IMR-90 (cell line): ENCODE measurements around the gene TP73. TPM values are rescaled to one million over a fixed set of nuclear protein-coding genes. Genes with fewer than 3 reads are reported as not detected.

ENCODE experiments used
- ATAC-seq: fragments of 200-7000 bp; cut with Tn5 transposase; 2 replicates; pipeline ENCODE4 v1.9.1; 2020; ENCODE audit warnings: low read depth, mild to moderate bottlenecking, moderate library complexity
- BruUV-seq: library from RNA; stranded (reverse); fragments of 400-500 nt; replicated peaks from 2 replicates; lab custom pipeline; 2021; lab: Mats Ljungman, UMichigan
- CTCF ChIA-PET: fragments of 300-600 bp; formaldehyde crosslinking; extraction: SDS; loops from one replicate; lab custom pipeline; 2021; ENCODE audit warnings: antibody characterized with exemption; lab: Yijun Ruan, JAX
- POLR2A ChIA-PET: fragments of 300-600 bp; sonication (Branson Sonifier 250); formaldehyde crosslinking; loops from one replicate; lab custom pipeline; 2022; ENCODE audit warnings: antibody characterized with exemption; ENCODE audit not compliant: unreplicated experiment; lab: Charles Lee
- DNase-seq: peaks from one replicate; pipeline ENCODE4 v3.0.0; 2013
- H2AFZ ChIP-seq: replicated peaks from 2 replicates; pipeline ENCODE3; 2013; ENCODE audit warnings: low read length, mild to moderate bottlenecking; ENCODE audit not compliant: poor library complexity
- H2AK5ac ChIP-seq: 2 replicates; pipeline ENCODE4 v1.6.1; 2013; ENCODE audit warnings: low read depth, low read length, inconsistent platforms
- H2AK9ac ChIP-seq: replicated peaks from 2 replicates; pipeline ENCODE3; 2013; ENCODE audit warnings: mild to moderate bottlenecking, low read depth, low read length, moderate library complexity; ENCODE audit not compliant: poor library complexity
- H2BK120ac ChIP-seq: 2 replicates; pipeline ENCODE4 v1.6.1; 2013; ENCODE audit warnings: low read depth, low read length, inconsistent platforms
- H2BK15ac ChIP-seq: 3 replicates; pipeline ENCODE4 v1.6.1; 2013; ENCODE audit warnings: low read depth, low read length, inconsistent platforms
- H2BK20ac ChIP-seq: 2 replicates; pipeline ENCODE4 v1.6.1; 2013; ENCODE audit warnings: low read depth, mild to moderate bottlenecking, inconsistent platforms, low read length, moderate library complexity
- H2BK5ac ChIP-seq: 2 replicates; pipeline ENCODE4 v1.6.1; 2013; ENCODE audit warnings: mild to moderate bottlenecking, low read depth, low read length, inconsistent platforms; ENCODE audit not compliant: poor library complexity, severe bottlenecking
- H3K14ac ChIP-seq: replicated peaks from 2 replicates; pipeline ENCODE4 v1.6.1; 2013; ENCODE audit warnings: low read depth, low read length, inconsistent platforms
- H3K18ac ChIP-seq: 2 replicates; pipeline ENCODE4 v1.6.1; 2013; ENCODE audit warnings: low read depth, low read length, control low read depth
- H3K23ac ChIP-seq: 2 replicates; pipeline ENCODE4 v1.6.1; 2013; ENCODE audit warnings: low read depth, low read length, inconsistent platforms
- H3K27ac ChIP-seq: 2 replicates; pipeline ENCODE4 v1.5.1; 2013; ENCODE audit warnings: mild to moderate bottlenecking, control low read depth, low read length; ENCODE audit not compliant: insufficient read depth
- H3K27me3 ChIP-seq: 2 replicates; pipeline ENCODE4 v1.6.1; 2013; ENCODE audit warnings: low read length; ENCODE audit not compliant: control insufficient read depth, insufficient read depth
- H3K36me3 ChIP-seq: 2 replicates; pipeline ENCODE4 v1.6.1; 2013; ENCODE audit warnings: low read length, mixed read lengths; ENCODE audit not compliant: control insufficient read depth, insufficient read depth
- H3K4ac ChIP-seq: 2 replicates; pipeline ENCODE4 v1.6.1; 2013; ENCODE audit warnings: low read depth, low read length, inconsistent platforms
- H3K4me1 ChIP-seq: 2 replicates; pipeline ENCODE4 v1.6.1; 2013; ENCODE audit warnings: low read length, mixed read lengths; ENCODE audit not compliant: control insufficient read depth, insufficient read depth
- H3K4me2 ChIP-seq: 2 replicates; pipeline ENCODE4 v1.6.1; 2013; ENCODE audit warnings: low read depth, mild to moderate bottlenecking, control low read depth, low read length, moderate library complexity
- H3K4me3 ChIP-seq: 2 replicates; pipeline ENCODE4 v1.5.1; 2013; ENCODE audit warnings: low read depth, mild to moderate bottlenecking, control low read depth, low read length, moderate library complexity; ENCODE audit not compliant: insufficient read depth
- H3K56ac ChIP-seq: 2 replicates; pipeline ENCODE4 v1.6.1; 2013; ENCODE audit warnings: low read length, inconsistent platforms; ENCODE audit not compliant: insufficient read depth; ENCODE audit errors: extremely low read depth
- H3K79me1 ChIP-seq, 2 experiments: 2 replicates each; pipeline ENCODE4 v1.6.1; 2013; ENCODE audit warnings: low read length in 2 of 2, inconsistent platforms in 1 of 2, low read depth in 1 of 2
- H3K9ac ChIP-seq: 2 replicates; pipeline ENCODE4 v1.6.1; 2013; ENCODE audit warnings: low read depth, low read length, control low read depth
- H3K9me1 ChIP-seq: 2 replicates; pipeline ENCODE4 v1.6.1; 2013; ENCODE audit warnings: low read length, inconsistent platforms; ENCODE audit not compliant: insufficient read depth
- H3K9me3 ChIP-seq: 2 replicates; pipeline ENCODE4 v1.6.1; 2013; ENCODE audit warnings: low read length; ENCODE audit not compliant: control insufficient read depth, insufficient read depth
- H4K20me1 ChIP-seq: 2 replicates; pipeline ENCODE4 v1.6.1; 2013; ENCODE audit warnings: low read length, inconsistent platforms; ENCODE audit not compliant: insufficient read depth
- H4K5ac ChIP-seq: 2 replicates; pipeline ENCODE4 v1.6.1; 2013; ENCODE audit warnings: mild to moderate bottlenecking, low read depth, low read length, control low read depth
- H4K8ac ChIP-seq, 2 experiments: 2 replicates each; pipeline ENCODE4 v1.6.1; 2013; ENCODE audit warnings: low read depth in 2 of 2, low read length in 2 of 2, control low read depth in 1 of 2, inconsistent platforms in 1 of 2
- H4K91ac ChIP-seq: 2 replicates; pipeline ENCODE4 v1.6.1; 2013; ENCODE audit warnings: low read depth, low read length, inconsistent platforms; ENCODE audit not compliant: insufficient read depth
- BHLHE40 ChIP-seq: fragments of 150-350 bp; IDR thresholded peaks from 2 replicates; pipeline ENCODE4 v1.6.1; 2016; ENCODE audit warnings: mild to moderate bottlenecking, low read depth, low read length
- CEBPB ChIP-seq: IDR thresholded peaks from 2 replicates; pipeline ENCODE4 v1.6.1; 2012; ENCODE audit warnings: low read depth, low read length, improper control_type of control experiment
- CHD1 ChIP-seq: IDR thresholded peaks from 2 replicates; pipeline ENCODE4 v1.6.1; 2012; ENCODE audit warnings: low read depth, low read length, improper control_type of control experiment
- CTCF ChIP-seq: conservative IDR thresholded peaks from 2 replicates; pipeline ENCODE4 v1.5.1; 2012; ENCODE audit warnings: mild to moderate bottlenecking, low read depth, low read length, improper control_type of control experiment
- ELK1 ChIP-seq: fragments of 150-350 bp; IDR thresholded peaks from 2 replicates; pipeline ENCODE4 v1.6.1; 2016; ENCODE audit warnings: low read depth, mild to moderate bottlenecking, low read length, moderate library complexity, borderline replicate concordance
- FOS ChIP-seq: fragments of 150-350 bp; IDR thresholded peaks from 2 replicates; pipeline ENCODE4 v1.6.1; 2016; ENCODE audit warnings: low read depth, low read length
- MAFK ChIP-seq: IDR thresholded peaks from 2 replicates; pipeline ENCODE4 v1.6.1; 2012; ENCODE audit warnings: low read depth, low read length, improper control_type of control experiment
- MAZ ChIP-seq: IDR thresholded peaks from 2 replicates; pipeline ENCODE4 v1.6.1; 2012; ENCODE audit warnings: low read depth, mild to moderate bottlenecking, low read length, improper control_type of control experiment, moderate library complexity, borderline replicate concordance
- NFE2L2 ChIP-seq: fragments of 150-350 bp; IDR thresholded peaks from 2 replicates; pipeline ENCODE4 v1.6.1; 2016; ENCODE audit warnings: low read depth, mild to moderate bottlenecking, low read length
- RAD21 ChIP-seq: IDR thresholded peaks from 2 replicates; pipeline ENCODE4 v1.6.1; 2012; ENCODE audit warnings: low read length, improper control_type of control experiment
- RCOR1 ChIP-seq: IDR thresholded peaks from 2 replicates; pipeline ENCODE4 v1.6.1; 2012; ENCODE audit warnings: mild to moderate bottlenecking, low read length, improper control_type of control experiment; ENCODE audit not compliant: insufficient replicate concordance
- RFX5 ChIP-seq: IDR thresholded peaks from 2 replicates; pipeline ENCODE4 v1.8.0; 2012; ENCODE audit warnings: low read depth, mild to moderate bottlenecking, low read length, moderate library complexity
- SMC3 ChIP-seq: fragments of 150-350 bp; IDR thresholded peaks from 2 replicates; pipeline ENCODE4 v1.6.1; 2016; ENCODE audit warnings: low read depth, mild to moderate bottlenecking, antibody characterized with exemption, low read length, moderate library complexity
- WGBS, 2 experiments: methylation state at CpG; one replicate each; pipeline versions ENCODE4 v1.1.5 to v1.1.7; 2013; ENCODE audit warnings: missing lambda C conversion rate in 2 of 2; ENCODE audit not compliant: insufficient read length in 1 of 2; ENCODE audit errors: extremely low coverage in 2 of 2; 5-methylcytosine and 5-hydroxymethylcytosine counted together
- dilution Hi-C: fragments of 300-500 bp; cut with HindIII; formaldehyde crosslinking; loops from one replicate; pipeline ENCODE4 v1.14.3; 2018; ENCODE audit warnings: low sequenced_read_pairs; ENCODE audit not compliant: unreplicated experiment
- in situ Hi-C: fragments of 300-500 bp; cut with MboI; formaldehyde crosslinking; loops from 3 replicates; pipeline ENCODE4 v1.14.3; 2019; ENCODE audit warnings: low sequenced_read_pairs, inconsistent platforms, mixed read lengths
- intact Hi-C: fragments of 100-400 bp; cut with micrococcal nuclease; formaldehyde crosslinking; loops from 2 replicates; pipeline ENCODE4 v1.10.0; 2022
- polyA plus RNA-seq, 3 experiments: library from polyadenylated mRNA; depleted of rRNA; stranded (reverse); fragments of >200 nt; gene quantifications; 2 replicates each; pipeline ENCODE4 v1.2.3, GENCODE V29; 2012; ENCODE audit warnings: low replicate concordance in 1 of 3
- total RNA-seq: library from RNA; depleted of rRNA; stranded (reverse); fragments of >200 nt; gene quantifications from 2 replicates; pipeline ENCODE4 v1.2.3, GENCODE V29; 2012
- TF ChIP-seq, protein P1 (sequence below): fragments of 150-350 bp; IDR thresholded peaks from 2 replicates; pipeline ENCODE4 v1.6.1; 2017; ENCODE audit warnings: mild to moderate bottlenecking, antibody characterized with exemption, low read length, low read depth

The TP73 gene
- total and polyA plus RNA-seq, 2 of the 4 experiments (the other 2 are of a cell fraction), result not detected

DNA sequence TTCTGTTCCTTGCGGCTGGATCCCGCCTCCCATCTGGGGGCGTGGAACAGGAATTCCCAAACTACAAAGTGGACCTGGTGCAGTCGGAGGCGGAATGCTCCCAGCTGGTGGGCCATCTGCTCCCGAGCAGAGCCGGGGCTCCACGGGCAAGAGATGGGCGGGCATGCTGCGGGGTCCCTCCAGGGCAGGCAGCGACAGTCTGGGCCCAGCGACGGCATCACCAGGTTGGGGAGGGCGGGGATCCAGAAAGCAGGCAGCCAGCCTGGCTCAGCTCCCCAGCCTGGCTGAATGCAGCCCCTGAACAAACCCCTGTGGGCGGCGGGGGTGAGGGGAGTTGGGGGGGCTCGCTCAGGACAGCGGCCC is 44.6 kb upstream of the TP73 start (continued):
- TF ChIP-seq MAZ, result no peak
- TF ChIP-seq FOS, result no peak
- no peak for TF ChIP-seq SMC3
- TF ChIP-seq RAD21, result no peak

DNA sequence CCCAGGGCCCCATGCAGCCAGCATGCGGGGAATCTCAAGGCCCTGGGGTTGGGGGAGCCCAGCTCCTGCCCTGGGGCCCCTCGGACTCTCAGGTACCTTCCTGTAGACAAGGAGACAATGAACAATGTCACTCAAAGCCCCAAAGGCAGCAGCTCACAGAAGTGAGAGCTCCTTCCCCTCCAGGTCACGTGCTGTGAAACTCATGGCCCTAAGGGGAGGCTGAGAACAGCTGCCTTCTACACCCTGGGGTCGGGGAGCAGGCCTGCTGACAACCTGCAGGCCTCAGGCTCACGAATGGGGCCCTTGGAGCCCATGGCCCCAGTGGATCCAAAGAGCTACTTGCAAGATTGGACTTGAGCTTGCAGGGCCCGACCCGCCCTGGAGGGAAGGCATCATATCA is 44.2 kb upstream of the TP73 start:
- H3K27me3 ChIP-seq, result peaks cover 31% of the 10 kb centered on the region; the same call in 1 of the 2 replicates
- H3K27ac ChIP-seq, result no peak overlapping the region
- no peak overlapping the region for H3K4me2 ChIP-seq
- no peak overlapping the region for H3K9ac ChIP-seq
- no peaks in the 10 kb centered on the region for H4K20me1 ChIP-seq
- no peak overlapping the region for H2AK5ac ChIP-seq
- H3K23ac ChIP-seq, result no peak overlapping the region
- H3K9me3 ChIP-seq, result no peaks in the 10 kb centered on the region
- no peak overlapping the region for H2AFZ ChIP-seq
- H4K8ac ChIP-seq, result no peak overlapping the region
- no peak overlapping the region for H4K5ac ChIP-seq
- ChIA-PET POLR2A (no interaction called here), CTCF (interaction anchor here (1.3 kb wide), 1 partner anchor 11 kb away, joined by 4 read pairs; no protein-coding TSS in a partner anchor)
- no peaks in the 10 kb centered on the region for H3K36me3 ChIP-seq
- H3K56ac ChIP-seq, result no peak overlapping the region
- H3K79me1 ChIP-seq, result no peaks in the 10 kb centered on the region
- H3K14ac ChIP-seq, result no peak overlapping the region
- no peak for DNase-seq
- dilution Hi-C loops (no loop called here), intact Hi-C loops (no loop called here), in situ Hi-C loops (no loop called here)
- no peak for ATAC-seq
- H2BK120ac ChIP-seq, result no peak overlapping the region
- no peak overlapping the region for H2AK9ac ChIP-seq
- H3K4me1 ChIP-seq, result peaks cover 9% of the 10 kb centered on the region
- H3K18ac ChIP-seq, result no peak overlapping the region
- no TSS peak for BruUV-seq
- WGBS, 2 experiments, result 81% methylated on average over 3 of the region's 7 CpGs; no CpG with 5 or more reads in 1 of the 2 experiments
- H2BK20ac ChIP-seq, result no peak overlapping the region
- no peaks in the 10 kb centered on the region; the same call in 1 of the 2 replicates for H3K9me1 ChIP-seq
- H2BK15ac ChIP-seq, result no peak overlapping the region
- no peak overlapping the region for H2BK5ac ChIP-seq
- H4K91ac ChIP-seq, result no peak overlapping the region
- H3K4ac ChIP-seq, result no peak overlapping the region
- H3K4me3 ChIP-seq, result no peak overlapping the region
- no peak for TF ChIP-seq CHD1
- no peak for TF ChIP-seq ELK1
- TF ChIP-seq MAZ, result no peak
- TF ChIP-seq SMC3, result no peak
- TF ChIP-seq RCOR1, result no peak
- TF ChIP-seq NFE2L2, result no peak
- TF ChIP-seq FOS, result no peak
- TF ChIP-seq BHLHE40, result no peak
- no peak for TF ChIP-seq MAFK
- TF ChIP-seq RFX5, result no peak
- no peak for TF ChIP-seq CEBPB
- no peak for TF ChIP-seq CTCF
- TF ChIP-seq, protein P1, sequence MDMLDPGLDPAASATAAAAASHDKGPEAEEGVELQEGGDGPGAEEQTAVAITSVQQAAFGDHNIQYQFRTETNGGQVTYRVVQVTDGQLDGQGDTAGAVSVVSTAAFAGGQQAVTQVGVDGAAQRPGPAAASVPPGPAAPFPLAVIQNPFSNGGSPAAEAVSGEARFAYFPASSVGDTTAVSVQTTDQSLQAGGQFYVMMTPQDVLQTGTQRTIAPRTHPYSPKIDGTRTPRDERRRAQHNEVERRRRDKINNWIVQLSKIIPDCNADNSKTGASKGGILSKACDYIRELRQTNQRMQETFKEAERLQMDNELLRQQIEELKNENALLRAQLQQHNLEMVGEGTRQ, result no peak
